Gastrocnemius medialis (tissue), 4 donors: ENCODE measurements around the gene WNT9A. TPM values are rescaled to one million over a fixed set of nuclear protein-coding genes. Genes with fewer than 3 reads are reported as not detected.

ENCODE experiments used
- ATAC-seq, 2 donors: fragments of 150-250 bp; one replicate each; pipeline ENCODE4 v1.9.1; 2016
- DNase-seq, 2 donors: peaks; one replicate each; pipeline ENCODE4 v3.0.0-alpha.2; 2019
- H3K27ac ChIP-seq, 4 donors: fragments of 200-600 bp; sonication (generic); 1 replicate in 1 of 4; 2 replicates in 3 of 4; pipeline ENCODE4 v1.5.1; 2016 to 2018; ENCODE audit warnings: mild to moderate bottlenecking in 2 of 4, moderate library complexity in 1 of 4
- H3K27me3 ChIP-seq, 3 donors: fragments of 200-600 bp; sonication (generic) in 2 of 3; 1 replicate in 1 of 3; 2 replicates in 2 of 3; pipeline versions ENCODE4 v1.5.1 to v1.6.0; 2016 to 2019; ENCODE audit warnings: mild to moderate bottlenecking in 1 of 3, moderate library complexity in 1 of 3
- H3K36me3 ChIP-seq, 2 donors: fragments of 200-600 bp; sonication (generic) in 1 of 2; one replicate each; pipeline ENCODE4 v1.5.1; 2017 to 2018
- H3K4me1 ChIP-seq, 2 donors: fragments of 200-600 bp; sonication (generic) in 1 of 2; one replicate each; pipeline ENCODE4 v1.5.1; 2016 to 2017; ENCODE audit warnings: mild to moderate bottlenecking in 2 of 2
- H3K4me3 ChIP-seq, 4 donors: fragments of 200-600 bp; sonication (generic) in 3 of 4; 1 replicate in 1 of 4; 2 replicates in 3 of 4; pipeline ENCODE4 v1.5.1; 2016 to 2019; ENCODE audit warnings: mild to moderate bottlenecking in 2 of 4
- H3K9me3 ChIP-seq, 3 donors: fragments of 200-600 bp; sonication (generic) in 2 of 3; 1 replicate in 1 of 3; 2 replicates in 2 of 3; pipeline ENCODE4 v1.5.1; 2016 to 2019
- CTCF ChIP-seq, 5 experiments: fragments of 450-650 bp in 3 of 5; fragments of 200-600 bp in 2 of 5; sonication (generic) in 2 of 5; IDR thresholded peaks in 4 of 5; conservative IDR thresholded peaks in 1 of 5; 1 replicate in 4 of 5; 2 replicates in 1 of 5; pipeline ENCODE4 v1.5.1; 2016 to 2019; ENCODE audit warnings: antibody characterized with exemption in 5 of 5, mild to moderate bottlenecking in 3 of 5, moderate library complexity in 3 of 5
- POLR2A ChIP-seq, 2 donors: fragments of 450-650 bp; IDR thresholded peaks; one replicate each; pipeline ENCODE4 v1.6.1; 2017; ENCODE audit warnings: antibody characterized with exemption in 2 of 2, mild to moderate bottlenecking in 2 of 2, moderate library complexity in 2 of 2
- in situ Hi-C, 4 donors: fragments of 200-750 bp; cut with MboI; loops; one replicate each; pipeline versions ENCODE4 v1.15.0 to v1.8.0; 2017; ENCODE audit warnings: low sequenced_read_pairs in 4 of 4
- intact Hi-C: fragments of 100-400 bp; cut with DNase I; formaldehyde crosslinking; loops from one replicate; pipeline ENCODE4 v1.15.1; 2023; ENCODE audit warnings: low total_unique reads
- total RNA-seq, 4 donors: library from RNA; depleted of rRNA; stranded (reverse); fragments of >200 nt; gene quantifications; one replicate each; pipeline versions ENCODE4 v1.1.0 to v1.2.3, GENCODE V29; 2016

The WNT9A gene
- total RNA-seq, 4 donors from 2014 or later: 6.8 to 29.4 (median 15.5) TPM

- Histone ChIP-seq H3K9me3 (no peaks in the 10 kb centered on the region), H3K36me3 (no peaks in the 10 kb centered on the region), H3K4me3 (no peak overlapping the region), H3K4me1 (no peaks in the 10 kb centered on the region), H3K27ac (no peak overlapping the region), H3K27me3 (no peaks in the 10 kb centered on the region)
- in situ Hi-C loops (no loop called here), intact Hi-C loops (no loop called here)
- ATAC-seq (no peak), DNase-seq (no peak)
- TF ChIP-seq CTCF (IDR thresholded peaks at IDR 0.05 in 4 of 5, conservative IDR thresholded peaks at IDR 0.05 in 1 of 5) (no peak), POLR2A (IDR thresholded peaks at IDR 0.05) (no peak)
Observed at GRCh38 chr1:227913764-227914721, 33.7 kb downstream of the WNT9A start.

GRCh38 chr1:227913396-227913763, 34.4 kb downstream of the WNT9A start:
- no peaks in the 10 kb centered on the region for H3K4me1 ChIP-seq
- no peak overlapping the region for H3K27ac ChIP-seq
- ATAC-seq: no peak
- H3K27me3 ChIP-seq: no peaks in the 10 kb centered on the region
- H3K9me3 ChIP-seq: no peaks in the 10 kb centered on the region
- intact Hi-C loops: no loop called here
- no peak overlapping the region for H3K4me3 ChIP-seq
- in situ Hi-C loops: no loop called here
- DNase-seq: no peak
- H3K36me3 ChIP-seq: no peaks in the 10 kb centered on the region
- TF ChIP-seq POLR2A (IDR thresholded peaks at IDR 0.05) (no peak), CTCF (IDR thresholded peaks at IDR 0.05 in 4 of 5, conservative IDR thresholded peaks at IDR 0.05 in 1 of 5) (no peak)

- Histone ChIP-seq H3K27ac (no peak overlapping the region), H3K4me3 (no peak overlapping the region), H3K4me1 (no peaks in the 10 kb centered on the region), H3K9me3 (no peaks in the 10 kb centered on the region), H3K27me3 (no peaks in the 10 kb centered on the region), H3K36me3 (no peaks in the 10 kb centered on the region)
- in situ Hi-C loops: no loop called here
- no peak for TF ChIP-seq POLR2A (IDR thresholded peaks at IDR 0.05)
- TF ChIP-seq CTCF (IDR thresholded peaks at IDR 0.05 in 4 of 5, conservative IDR thresholded peaks at IDR 0.05 in 1 of 5): no peak
- DNase-seq (no peak), ATAC-seq (no peak)
- intact Hi-C loops: no loop called here
Observed at GRCh38 chr1:227912866-227913265, 34.9 kb downstream of the WNT9A start.

- H3K4me3 ChIP-seq: no peak overlapping the region
- H3K4me1 ChIP-seq: no peaks in the 10 kb centered on the region
- H3K36me3 ChIP-seq: no peaks in the 10 kb centered on the region
- no peak overlapping the region for H3K27ac ChIP-seq
- no peaks in the 10 kb centered on the region for H3K9me3 ChIP-seq
- TF ChIP-seq POLR2A (IDR thresholded peaks at IDR 0.05) (no peak), CTCF (IDR thresholded peaks at IDR 0.05 in 4 of 5, conservative IDR thresholded peaks at IDR 0.05 in 1 of 5) (no peak)
- DNase-seq: no peak
- intact Hi-C loops: no loop called here
- in situ Hi-C loops: no loop called here
- no peak for ATAC-seq
- no peaks in the 10 kb centered on the region for H3K27me3 ChIP-seq
Observed at GRCh38 chr1:227911376-227911775, 36.4 kb downstream of the WNT9A start.
